NOMO-1 treated with DMSO at 0.1 percent for 48 hours (cell line): Measurements from ENCODE around the gene NIPSNAP2.
"Not testable (repeated sequence)": the region's sequence is repeated elsewhere in the genome, so short reads cannot be mapped to it uniquely, and the experiment has no call there.

Experiments used
- DNase-seq: peaks from one replicate; lab custom pipeline; 2025; ENCODE audit not compliant: unreplicated experiment; lab: John Stamatoyannopoulos, UW

Gene NIPSNAP2

GRCh38 chr7:55964261-55965099 lies at the start of gene NIPSNAP2:
TSS of gene NIPSNAP2 (plus strand) at chr7:55964585. CDS start at chr7:55964610, 25 bp downstream.
- DNase-seq, result peak; percentile 75

- DNase-seq, result no peak
These were observed 46.6 kb upstream of the NIPSNAP2 start for GRCh38 chr7:55917771-55918170.

- DNase-seq, result no peak
These were observed 36.2 kb upstream of the NIPSNAP2 start for GRCh38 chr7:55928006-55928767.

- DNase-seq, result no peak
These were observed 32.8 kb upstream of the NIPSNAP2 start for GRCh38 chr7:55931421-55932151.

GRCh38 chr7:55939514-55940123 lies 24.8 kb upstream of the NIPSNAP2 start:
- no peak for DNase-seq

- no peak for DNase-seq
These were observed 17.8 kb upstream of the NIPSNAP2 start for GRCh38 chr7:55946545-55946944.

- peak; percentile 84 for DNase-seq
These were observed 12.6 kb upstream of the NIPSNAP2 start, which contains the start of gene MRPS17 for GRCh38 chr7:55951637-55952351. TSS of gene MRPS17 (plus strand) at chr7:55951877. CDS start at chr7:55953196, 1,319 bp downstream.

GRCh38 chr7:55952352-55952671 lies 12.1 kb upstream of the NIPSNAP2 start:
- DNase-seq, result not testable (repeated sequence)

GRCh38 chr7:55953707-55954475 lies 10.5 kb upstream of the NIPSNAP2 start:
- DNase-seq, result no peak

- no peak for DNase-seq
These were observed 7.2 kb upstream of the NIPSNAP2 start for GRCh38 chr7:55957190-55957589.

- no peak for DNase-seq
These were observed 2.4 kb upstream of the NIPSNAP2 start for GRCh38 chr7:55962014-55962413.

- no peak for DNase-seq
These were observed 709 bp upstream of the NIPSNAP2 start for GRCh38 chr7:55963584-55964168.

- peak; percentile 75 for DNase-seq
These were observed 700 bp downstream of the NIPSNAP2 start for GRCh38 chr7:55965100-55965470.

- no peak for DNase-seq
These were observed 1.5 kb downstream of the NIPSNAP2 start for GRCh38 chr7:55965805-55966421.

- DNase-seq, result no peak
These were observed 2.5 kb downstream of the NIPSNAP2 start for GRCh38 chr7:55966851-55967250.

- no peak for DNase-seq
These were observed 5.0 kb downstream of the NIPSNAP2 start for GRCh38 chr7:55969391-55969790.

GRCh38 chr7:55970561-55970960 lies 6.2 kb downstream of the NIPSNAP2 start:
- no peak for DNase-seq

GRCh38 chr7:55970978-55971377 lies 6.6 kb downstream of the NIPSNAP2 start:
- DNase-seq, result no peak

GRCh38 chr7:55973747-55974250 lies 9.4 kb downstream of the NIPSNAP2 start:
- DNase-seq, result no peak
